Skeletal muscle satellite cell (primary cell): ENCODE data around the gene USP33. TPM values are rescaled to one million over a fixed set of nuclear protein-coding genes. Genes with fewer than 3 reads are reported as not detected.
A peak's percentile ranks its signal among the peaks of the same experiment; 100 is the strongest.
"Not testable (repeated sequence)": the region's sequence is repeated elsewhere in the genome, so short reads cannot be mapped to it uniquely, and the experiment has no call there.

Source experiments
- H3K27me3 ChIP-seq: 2 replicates; pipeline ENCODE4 v1.7.0; 2013; ENCODE audit warnings: low read length; ENCODE audit not compliant: control insufficient read depth, insufficient read depth
- H3K36me3 ChIP-seq: 2 replicates; pipeline ENCODE4 v1.7.0; 2013; ENCODE audit warnings: mild to moderate bottlenecking, control low read depth, low read length; ENCODE audit not compliant: insufficient read depth
- H3K4me1 ChIP-seq: 2 replicates; pipeline ENCODE4 v1.7.0; 2013; ENCODE audit warnings: low read length; ENCODE audit not compliant: control insufficient read depth, insufficient read depth
- H3K4me2 ChIP-seq: 2 replicates; pipeline ENCODE4 v1.7.0; 2013; ENCODE audit warnings: mild to moderate bottlenecking, low read length
- H3K4me3 ChIP-seq: 2 replicates; pipeline ENCODE4 v1.7.0; 2013; ENCODE audit warnings: low read length
- H3K9ac ChIP-seq: 2 replicates; pipeline ENCODE4 v1.7.0; 2013; ENCODE audit warnings: mild to moderate bottlenecking, low read depth, low read length, moderate library complexity
- H3K9me3 ChIP-seq: replicated peaks from 2 replicates; pipeline ENCODE4 v1.7.0; 2013; ENCODE audit warnings: mild to moderate bottlenecking, control low read depth, low read length
- total RNA-seq: library from RNA; depleted of rRNA; stranded (reverse); fragments of >200 nt; gene quantifications from 2 replicates; pipeline ENCODE4 v1.2.3, GENCODE V29; 2012; rRNA removed

Gene USP33
- total RNA-seq, result 59.8 and 82.4 TPM in 2 replicates

GRCh38 chr1:77759071-77760028 lies at the start of gene USP33:
TSS of gene USP33 (minus strand) at chr1:77759852. CDS start at chr1:77741697, 18,155 bp downstream.
- Histone ChIP-seq H3K4me2 (peak within 1 kb of the TSS; percentile 89), H3K36me3 (no peaks in the 10 kb centered on the region), H3K9me3 (no peaks in the 10 kb centered on the region), H3K4me3 (peak within 1 kb of the TSS; percentile 98), H3K4me1 (peaks cover 21% of the 10 kb centered on the region), H3K9ac (peak within 1 kb of the TSS; percentile 93), H3K27me3 (no peaks in the 10 kb centered on the region)

GRCh38 chr1:77803371-77803770 lies 43.7 kb upstream of the USP33 start:
- H3K4me1 ChIP-seq, result no peaks in the 10 kb centered on the region
- H3K9me3 ChIP-seq, result no peaks in the 10 kb centered on the region
- H3K4me2 ChIP-seq, result no peak overlapping the region
- no peak overlapping the region for H3K9ac ChIP-seq
- no peak overlapping the region for H3K4me3 ChIP-seq
- no peaks in the 10 kb centered on the region for H3K27me3 ChIP-seq
- H3K36me3 ChIP-seq, result peaks cover 36% of the 10 kb centered on the region

- H3K9me3 ChIP-seq, result no peaks in the 10 kb centered on the region
- H3K4me1 ChIP-seq, result no peaks in the 10 kb centered on the region
- H3K4me3 ChIP-seq, result no peak overlapping the region
- no peak overlapping the region for H3K9ac ChIP-seq
- H3K36me3 ChIP-seq, result peaks cover 35% of the 10 kb centered on the region
- H3K4me2 ChIP-seq, result no peak overlapping the region
- H3K27me3 ChIP-seq, result no peaks in the 10 kb centered on the region
These were observed 42.4 kb upstream of the USP33 start for GRCh38 chr1:77802026-77802425.

GRCh38 chr1:77797991-77798390 lies 38.3 kb upstream of the USP33 start:
- Histone ChIP-seq H3K9me3 (no peaks in the 10 kb centered on the region), H3K9ac (no peak overlapping the region), H3K36me3 (peaks cover 24% of the 10 kb centered on the region), H3K4me2 (no peak overlapping the region), H3K4me3 (no peak overlapping the region), H3K4me1 (no peaks in the 10 kb centered on the region), H3K27me3 (no peaks in the 10 kb centered on the region)

- Histone ChIP-seq H3K4me3 (no peak overlapping the region), H3K27me3 (no peaks in the 10 kb centered on the region), H3K9me3 (no peaks in the 10 kb centered on the region), H3K4me1 (no peaks in the 10 kb centered on the region), H3K9ac (no peak overlapping the region), H3K36me3 (peaks cover 16% of the 10 kb centered on the region), H3K4me2 (no peak overlapping the region)
These were observed 37.2 kb upstream of the USP33 start for GRCh38 chr1:77796695-77797405.

GRCh38 chr1:77794550-77794949 lies 34.9 kb upstream of the USP33 start:
- no peak overlapping the region for H3K9ac ChIP-seq
- H3K4me3 ChIP-seq, result no peak overlapping the region

GRCh38 chr1:77786093-77786741 lies 26.6 kb upstream of the USP33 start:
- not testable (repeated sequence) for H3K4me2 ChIP-seq, H3K9me3 ChIP-seq, H3K9ac ChIP-seq, H3K27me3 ChIP-seq, H3K4me3 ChIP-seq, H3K4me1 ChIP-seq
- peaks cover 26% of the 10 kb centered on the region for H3K36me3 ChIP-seq

More at GRCh38 chr1:77794550-77794949, 34.9 kb upstream of the USP33 start:
- Histone ChIP-seq H3K27me3 (no peaks in the 10 kb centered on the region), H3K4me1 (no peaks in the 10 kb centered on the region), H3K36me3 (peaks cover 12% of the 10 kb centered on the region), H3K9me3 (no peaks in the 10 kb centered on the region), H3K4me2 (no peak overlapping the region)

GRCh38 chr1:77783141-77783540 lies 23.5 kb upstream of the USP33 start:
- Histone ChIP-seq H3K4me2 (no peak overlapping the region), H3K36me3 (peaks cover 20% of the 10 kb centered on the region), H3K4me1 (peaks cover 18% of the 10 kb centered on the region), H3K9ac (no peak overlapping the region), H3K27me3 (no peaks in the 10 kb centered on the region), H3K4me3 (no peak overlapping the region), H3K9me3 (no peaks in the 10 kb centered on the region)

GRCh38 chr1:77781683-77782082 lies 22.0 kb upstream of the USP33 start:
- Histone ChIP-seq H3K36me3 (peaks cover 17% of the 10 kb centered on the region), H3K27me3 (no peaks in the 10 kb centered on the region), H3K4me2 (peak overlapping the region; percentile 89), H3K4me1 (peaks cover 18% of the 10 kb centered on the region), H3K9ac (no peak overlapping the region), H3K9me3 (no peaks in the 10 kb centered on the region), H3K4me3 (no peak overlapping the region)

- peaks cover 18% of the 10 kb centered on the region for H3K4me1 ChIP-seq
- H3K4me2 ChIP-seq, result peak within 1 kb of the TSS; percentile 89
- no peaks in the 10 kb centered on the region for H3K9me3 ChIP-seq
- peak within 1 kb of the TSS; percentile 85 for H3K9ac ChIP-seq
- H3K4me3 ChIP-seq, result peak within 1 kb of the TSS; percentile 86
- no peaks in the 10 kb centered on the region for H3K27me3 ChIP-seq
- H3K36me3 ChIP-seq, result peaks cover 13% of the 10 kb centered on the region
These were observed 20.1 kb upstream of the USP33 start, which contains the start of gene MIGA1 for GRCh38 chr1:77779529-77780281. TSS of gene MIGA1 (plus strand) at chr1:77779649. CDS start at chr1:77783253, 3,604 bp downstream.
